ENCODE results near the gene PDXDC1.
"Not testable (repeated sequence)": the region's sequence is repeated elsewhere in the genome, so short reads cannot be mapped to it uniquely, and the experiment has no call there.

- TF ChIP-seq CTCF (IDR thresholded peaks at IDR 0.05; ENCODE audit: insufficient read depth, low read depth, low read length); EZH2 (IDR thresholded peaks at IDR 0.05; ENCODE audit: insufficient read depth, low read length): not testable (repeated sequence)
These were observed 194.3 kb downstream of the PDXDC1 start for GRCh38 chr16:15168953-15169652.

Measured in astrocyte (in vitro differentiated cells and primary cell).